Trophoblast cell (in vitro differentiated cells and primary cell): ENCODE data around the gene UST.

Experiments
- DNase-seq, 2 donors: peaks; one replicate each; pipeline ENCODE4 v3.0.0-alpha.2; 2016
- H2AFZ ChIP-seq: 2 replicates; pipeline ENCODE4 v1.6.1; 2013; ENCODE audit warnings: low read length, moderate library complexity, mild to moderate bottlenecking; ENCODE audit not compliant: insufficient read depth, poor library complexity
- H2AK5ac ChIP-seq: 2 replicates; pipeline ENCODE4 v1.6.1; 2013; ENCODE audit warnings: mild to moderate bottlenecking, low read length
- H2BK120ac ChIP-seq: 2 replicates; pipeline ENCODE4 v1.6.1; 2013; ENCODE audit warnings: low read length, mild to moderate bottlenecking, moderate library complexity; ENCODE audit not compliant: insufficient read depth, poor library complexity
- H2BK12ac ChIP-seq: 2 replicates; pipeline ENCODE4 v1.6.1; 2013; ENCODE audit warnings: mild to moderate bottlenecking, low read length, moderate library complexity
- H2BK5ac ChIP-seq: 2 replicates; pipeline ENCODE4 v1.6.1; 2013; ENCODE audit warnings: low read length, low read depth, moderate library complexity, mild to moderate bottlenecking; ENCODE audit not compliant: poor library complexity
- H3K14ac ChIP-seq: 2 replicates; pipeline ENCODE4 v1.6.1; 2013; ENCODE audit warnings: mild to moderate bottlenecking, low read length
- H3K18ac ChIP-seq: 2 replicates; pipeline ENCODE4 v1.6.1; 2013; ENCODE audit warnings: mild to moderate bottlenecking, low read length
- H3K23ac ChIP-seq: 2 replicates; pipeline ENCODE4 v1.6.1; 2013; ENCODE audit warnings: low read length
- H3K27ac ChIP-seq: 2 replicates; pipeline ENCODE4 v1.5.1; 2013; ENCODE audit warnings: low read depth, mild to moderate bottlenecking, inconsistent platforms, low read length, moderate library complexity
- H3K27me3 ChIP-seq: 2 replicates; pipeline ENCODE4 v1.6.1; 2013; ENCODE audit warnings: inconsistent platforms, mild to moderate bottlenecking, low read length, moderate library complexity; ENCODE audit not compliant: insufficient read depth
- H3K36me3 ChIP-seq, 2 experiments: 1 replicate in 1 of 2; 2 replicates in 1 of 2; pipeline ENCODE4 v1.6.1; 2013; ENCODE audit warnings: low read length in 2 of 2, mild to moderate bottlenecking in 2 of 2, moderate library complexity in 1 of 2; ENCODE audit not compliant: insufficient read depth in 2 of 2, control insufficient read depth in 1 of 2
- H3K4ac ChIP-seq: 2 replicates; pipeline ENCODE4 v1.6.1; 2013; ENCODE audit warnings: low read depth, mild to moderate bottlenecking, low read length, moderate library complexity
- H3K4me1 ChIP-seq, 2 experiments: 1 replicate in 1 of 2; 2 replicates in 1 of 2; pipeline ENCODE4 v1.6.1; 2013; ENCODE audit warnings: low read length in 2 of 2, mild to moderate bottlenecking in 2 of 2, moderate library complexity in 1 of 2; ENCODE audit not compliant: insufficient read depth in 2 of 2, control insufficient read depth in 1 of 2
- H3K4me2 ChIP-seq: 2 replicates; pipeline ENCODE4 v1.6.1; 2013; ENCODE audit warnings: inconsistent platforms, mild to moderate bottlenecking, low read length, moderate library complexity
- H3K4me3 ChIP-seq: 2 replicates; pipeline ENCODE4 v1.5.1; 2013; ENCODE audit warnings: mild to moderate bottlenecking, low read depth, low read length, inconsistent platforms
- H3K79me1 ChIP-seq: one replicate; pipeline ENCODE4 v1.6.1; 2013; ENCODE audit warnings: low read length
- H3K79me2 ChIP-seq: 2 replicates; pipeline ENCODE4 v1.6.1; 2013; ENCODE audit warnings: low read length, mild to moderate bottlenecking; ENCODE audit not compliant: control insufficient read depth, insufficient read depth, poor library complexity
- H3K9ac ChIP-seq: 2 replicates; pipeline ENCODE4 v1.6.1; 2013; ENCODE audit warnings: mild to moderate bottlenecking, low read length
- H3K9me3 ChIP-seq: 2 replicates; pipeline ENCODE4 v1.6.1; 2013; ENCODE audit warnings: low read depth, mild to moderate bottlenecking, control low read depth, inconsistent platforms, low read length; ENCODE audit not compliant: insufficient read depth
- H4K12ac ChIP-seq: 2 replicates; pipeline ENCODE4 v1.6.1; 2013; ENCODE audit warnings: low read depth, mild to moderate bottlenecking, low read length, moderate library complexity
- H4K8ac ChIP-seq: 2 replicates; pipeline ENCODE4 v1.6.1; 2013; ENCODE audit warnings: low read depth, mild to moderate bottlenecking, low read length, moderate library complexity
- H4K91ac ChIP-seq: one replicate; pipeline ENCODE4 v1.6.1; 2013; ENCODE audit warnings: low read depth, mild to moderate bottlenecking, low read length, moderate library complexity
- WGBS: extraction: QIAGEN DNeasy Blood & Tissue Kit; methylation state at CpG from one replicate; pipeline ENCODE4 v1.1.7; 2013; ENCODE audit warnings: missing lambda C conversion rate; ENCODE audit not compliant: insufficient read length, insufficient coverage; ENCODE audit errors: extremely low coverage; 5-methylcytosine and 5-hydroxymethylcytosine counted together

Gene UST

GRCh38 chr6:148835920-148836441 is 89.2 kb downstream of the UST start:
- Histone ChIP-seq H3K4me1 (peaks cover 0 to 6% of the 10 kb centered on the region in 2 experiments), H3K9me3 (no peaks in the 10 kb centered on the region), H3K14ac (no peak overlapping the region), H2AFZ (no peak overlapping the region), H4K12ac (no peak overlapping the region), H3K9ac (no peak overlapping the region), H3K4me2 (no peak overlapping the region), H2BK12ac (no peak overlapping the region), H2BK5ac (no peak overlapping the region), H2BK120ac (no peak overlapping the region), H3K27ac (no peak overlapping the region), H3K18ac (no peak overlapping the region), H4K91ac (no peak overlapping the region), H3K79me2 (no peaks in the 10 kb centered on the region), H3K4ac (no peak overlapping the region), H4K8ac (no peak overlapping the region), H3K4me3 (no peak overlapping the region), H3K23ac (no peak overlapping the region), H3K79me1 (no peaks in the 10 kb centered on the region), H3K36me3 (no peaks in the 10 kb centered on the region), H3K27me3 (no peaks in the 10 kb centered on the region), H2AK5ac (no peak overlapping the region)
- WGBS = no CpG with 5 or more reads among the region's 7 CpGs
- DNase-seq = no peak

GRCh38 chr6:148836751-148837150 is 89.9 kb downstream of the UST start:
- Histone ChIP-seq H3K18ac (no peak overlapping the region), H3K23ac (no peak overlapping the region), H3K9me3 (no peaks in the 10 kb centered on the region), H3K27ac (no peak overlapping the region), H3K4me1 (peaks cover 0 to 6% of the 10 kb centered on the region in 2 experiments), H3K9ac (no peak overlapping the region), H4K8ac (no peak overlapping the region), H3K4me3 (no peak overlapping the region), H4K12ac (no peak overlapping the region), H3K79me2 (no peaks in the 10 kb centered on the region), H3K4ac (no peak overlapping the region), H3K79me1 (no peaks in the 10 kb centered on the region), H3K36me3 (no peaks in the 10 kb centered on the region), H2AFZ (no peak overlapping the region), H2AK5ac (no peak overlapping the region), H2BK5ac (no peak overlapping the region), H3K4me2 (no peak overlapping the region), H3K27me3 (no peaks in the 10 kb centered on the region), H2BK12ac (no peak overlapping the region), H2BK120ac (no peak overlapping the region), H3K14ac (no peak overlapping the region), H4K91ac (no peak overlapping the region)
- WGBS = no CpG with 5 or more reads among the region's 2 CpGs
- DNase-seq = no peak

- H3K18ac ChIP-seq = no peak overlapping the region
- no peak overlapping the region for H4K91ac ChIP-seq
- H3K4me2 ChIP-seq = no peak overlapping the region
- no peaks in the 10 kb centered on the region for H3K9me3 ChIP-seq
- peaks cover 0 to 6% of the 10 kb centered on the region in 2 experiments for H3K4me1 ChIP-seq
- H3K79me2 ChIP-seq = no peaks in the 10 kb centered on the region
- no peaks in the 10 kb centered on the region for H3K36me3 ChIP-seq
- no peak for DNase-seq
- no peak overlapping the region for H2BK120ac ChIP-seq
- H3K4me3 ChIP-seq = no peak overlapping the region
- WGBS = no CpG with 5 or more reads among the region's 5 CpGs
- H3K9ac ChIP-seq = no peak overlapping the region
- H3K23ac ChIP-seq = no peak overlapping the region
- H2BK5ac ChIP-seq = no peak overlapping the region
- no peak overlapping the region for H2BK12ac ChIP-seq
- no peak overlapping the region for H4K8ac ChIP-seq
- H3K79me1 ChIP-seq = no peaks in the 10 kb centered on the region
- no peak overlapping the region for H2AK5ac ChIP-seq
- no peak overlapping the region for H3K4ac ChIP-seq
- H3K27me3 ChIP-seq = no peaks in the 10 kb centered on the region
- H3K14ac ChIP-seq = no peak overlapping the region
- no peak overlapping the region for H3K27ac ChIP-seq
- no peak overlapping the region for H4K12ac ChIP-seq
- no peak overlapping the region for H2AFZ ChIP-seq
Observed at GRCh38 chr6:148837941-148838340, 91.1 kb downstream of the UST start.

GRCh38 chr6:148839044-148839443 is 92.2 kb downstream of the UST start:
- H2BK120ac ChIP-seq = no peak overlapping the region
- H3K23ac ChIP-seq = no peak overlapping the region
- no peaks in the 10 kb centered on the region for H3K79me2 ChIP-seq
- H3K9ac ChIP-seq = no peak overlapping the region
- no peak overlapping the region for H4K91ac ChIP-seq
- H3K27me3 ChIP-seq = no peaks in the 10 kb centered on the region
- H2AK5ac ChIP-seq = no peak overlapping the region
- H3K4me2 ChIP-seq = no peak overlapping the region
- no CpG with 5 or more reads among the region's 3 CpGs for WGBS
- no peak overlapping the region for H2BK12ac ChIP-seq
- no peak overlapping the region for H3K14ac ChIP-seq
- H2AFZ ChIP-seq = no peak overlapping the region
- H3K4me1 ChIP-seq = peaks cover 0 to 6% of the 10 kb centered on the region in 2 experiments
- no peaks in the 10 kb centered on the region for H3K36me3 ChIP-seq
- no peak overlapping the region for H3K4ac ChIP-seq
- H3K27ac ChIP-seq = no peak overlapping the region
- no peaks in the 10 kb centered on the region for H3K79me1 ChIP-seq
- H4K12ac ChIP-seq = no peak overlapping the region
- H3K18ac ChIP-seq = no peak overlapping the region
- no peaks in the 10 kb centered on the region for H3K9me3 ChIP-seq
- H2BK5ac ChIP-seq = no peak overlapping the region
- no peak overlapping the region for H3K4me3 ChIP-seq
- DNase-seq = no peak
- H4K8ac ChIP-seq = no peak overlapping the region
